Stimulated activated CD8-positive, alpha-beta memory T cell treated with anti-CD3 and anti-CD28 coated beads, Interleukin-12 subunit alpha, Interleukin-12 subunit beta, amount 100 ng/mL, for 1 hour (primary cell): ENCODE results near the gene IMPA2.

Experiments
- DNase-seq: peaks from one replicate; pipeline ENCODE4 v3.0.0-alpha.2; 2020; ENCODE audit warnings: low read depth

The IMPA2 gene

DNA sequence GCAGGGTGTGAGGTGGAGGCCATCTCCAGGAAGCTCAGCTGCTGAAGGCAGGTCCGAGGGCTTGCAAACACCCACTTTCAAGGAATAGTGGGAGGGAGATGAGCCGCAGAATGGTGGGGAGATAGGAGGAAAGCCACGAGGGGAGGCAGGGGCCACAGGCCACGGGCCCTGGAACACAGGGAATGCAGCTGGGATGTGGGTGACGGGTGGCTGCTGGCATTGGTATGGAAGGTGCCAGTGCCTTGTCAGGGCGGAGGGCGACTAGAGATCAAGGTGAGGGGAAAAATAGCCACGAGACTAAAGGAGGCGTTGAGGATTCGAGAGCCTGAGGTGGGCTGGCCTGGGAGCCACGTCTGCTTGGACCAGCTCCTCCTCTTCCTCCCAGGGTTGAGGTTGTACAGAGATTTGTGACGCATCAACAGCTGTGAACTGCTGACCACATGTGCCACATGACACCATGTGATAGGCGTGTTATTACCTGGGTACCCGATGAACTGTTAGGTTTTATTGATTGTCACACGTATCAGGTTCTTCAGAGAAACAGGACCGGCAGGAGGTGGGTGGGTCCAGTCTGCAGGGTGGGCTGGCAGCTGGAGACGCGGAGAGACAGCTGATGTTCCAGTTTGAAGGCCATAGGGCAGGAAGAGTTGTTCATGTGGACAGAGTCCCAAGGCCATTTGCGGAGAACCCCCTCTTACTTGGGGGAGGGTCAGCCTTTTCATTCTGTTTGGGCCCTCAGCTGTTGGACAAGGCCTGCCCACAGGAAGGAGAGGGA, 9.9 kb downstream of the IMPA2 start:
- no peak for DNase-seq

DNA sequence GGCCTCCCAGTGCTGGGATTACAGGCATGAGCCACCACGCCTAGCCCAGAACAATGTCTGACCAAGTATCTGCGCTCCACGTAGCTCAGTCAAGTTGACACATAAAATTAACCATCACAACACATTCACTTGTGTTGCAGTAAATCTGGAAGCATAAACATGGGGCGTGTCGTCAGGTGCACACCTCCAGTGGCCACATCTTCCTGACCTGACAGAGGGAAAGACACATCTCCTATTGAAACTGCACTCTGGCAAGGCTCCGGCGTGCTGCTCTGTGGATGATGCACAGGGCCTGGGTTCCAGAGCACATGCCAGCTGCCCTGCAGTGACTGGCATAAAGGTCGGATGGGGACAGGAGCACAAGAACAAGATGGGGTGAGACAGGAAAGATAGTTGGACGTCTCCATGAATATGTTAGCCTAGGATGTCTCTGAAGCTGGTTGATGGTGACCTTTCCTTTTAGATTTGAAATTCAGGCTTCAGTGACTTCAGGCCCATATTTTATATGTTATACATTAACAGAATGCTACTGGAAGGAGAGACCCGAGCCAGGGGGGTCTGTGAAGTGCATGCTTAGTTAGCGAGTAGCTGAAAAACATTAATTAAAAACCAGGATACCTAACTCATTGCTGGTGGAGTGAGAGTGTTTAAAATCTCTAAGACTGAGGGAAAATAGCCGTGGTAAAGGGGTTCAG, 10.9 kb downstream of the IMPA2 start:
- no peak for DNase-seq

GRCh38 chr18:11993264-11993916, 12.1 kb downstream of the IMPA2 start:
- DNase-seq = no peak

GRCh38 chr18:11994336-11994702, 13.0 kb downstream of the IMPA2 start:
- no peak for DNase-seq

DNA sequence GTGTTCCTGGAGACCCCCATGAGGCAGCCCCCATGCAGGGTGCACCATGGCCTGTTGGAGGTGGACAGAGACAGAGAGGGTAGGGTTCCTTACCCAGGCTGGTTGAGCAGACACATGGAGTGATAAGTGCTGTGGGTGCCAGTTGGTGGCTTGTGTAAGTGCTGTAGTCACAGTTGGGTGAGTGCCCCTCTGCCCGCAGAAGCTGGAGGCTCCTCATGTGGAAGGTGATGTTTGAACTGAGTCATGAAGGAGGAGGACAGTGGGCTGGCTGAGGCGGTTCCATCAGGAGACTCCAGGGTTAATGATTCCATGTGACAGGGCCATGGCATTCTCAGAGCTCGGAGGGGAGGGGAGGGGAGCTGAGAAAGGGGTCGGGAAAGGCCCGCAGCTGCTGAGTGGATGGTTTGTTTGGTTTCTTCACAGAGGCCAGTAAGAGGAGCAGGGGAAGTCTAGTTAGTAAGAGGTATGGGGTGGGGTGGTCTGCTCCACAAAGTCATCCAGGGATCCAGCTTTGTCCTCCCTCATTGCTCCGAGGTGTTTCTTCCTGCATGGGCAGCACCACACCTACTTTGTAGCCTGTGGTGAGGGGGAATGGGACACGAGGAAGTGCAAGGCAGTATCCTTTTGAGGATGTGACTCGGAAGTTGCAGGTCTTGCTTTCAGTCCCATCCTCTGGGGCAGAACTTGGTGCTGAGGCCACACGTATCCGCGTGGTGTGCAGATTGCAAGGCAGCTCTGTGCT, 13.6 kb downstream of the IMPA2 start:
- DNase-seq = no peak

DNA sequence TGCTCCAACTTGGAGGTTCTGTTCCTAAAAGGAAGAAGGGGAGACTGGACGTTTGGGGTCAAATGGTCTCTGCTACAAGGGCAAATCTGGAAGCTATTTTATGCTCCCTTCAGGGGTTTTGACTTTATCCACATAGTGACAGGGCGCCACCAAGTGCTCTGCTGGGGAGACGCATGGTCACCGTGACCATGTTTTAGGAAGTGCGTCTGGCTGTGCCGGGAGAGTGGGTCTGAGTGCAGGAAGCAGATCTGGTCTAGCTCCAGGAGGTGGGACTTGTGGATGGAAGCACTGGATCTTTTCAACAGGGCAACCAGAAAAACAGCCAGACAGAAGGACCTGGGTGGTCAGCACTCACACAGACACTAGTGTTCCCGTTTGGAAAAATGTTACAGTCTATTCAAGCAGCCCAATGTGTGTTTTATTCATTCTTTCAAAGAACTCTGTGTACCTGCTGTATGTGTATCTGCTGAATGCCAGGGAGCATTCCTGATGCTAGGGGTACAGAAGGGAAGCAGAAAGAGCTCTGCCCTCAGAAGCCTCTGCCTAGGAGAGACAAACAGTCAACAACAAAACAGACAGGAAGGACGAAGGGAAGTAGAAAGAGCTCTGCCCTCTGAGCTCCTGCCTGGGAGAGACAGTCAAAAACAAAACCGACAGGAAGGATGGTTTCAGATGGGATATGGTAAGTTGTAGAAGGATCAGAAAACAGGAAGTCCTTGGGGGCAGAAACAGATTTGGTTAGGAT, 14.3 kb downstream of the IMPA2 start:
- peak; percentile 42 for DNase-seq

GRCh38 chr18:11996190-11996754, 15.0 kb downstream of the IMPA2 start:
- DNase-seq = no peak

- no peak for DNase-seq
Measured at GRCh38 chr18:11996907-11997306, 15.6 kb downstream of the IMPA2 start.

DNA sequence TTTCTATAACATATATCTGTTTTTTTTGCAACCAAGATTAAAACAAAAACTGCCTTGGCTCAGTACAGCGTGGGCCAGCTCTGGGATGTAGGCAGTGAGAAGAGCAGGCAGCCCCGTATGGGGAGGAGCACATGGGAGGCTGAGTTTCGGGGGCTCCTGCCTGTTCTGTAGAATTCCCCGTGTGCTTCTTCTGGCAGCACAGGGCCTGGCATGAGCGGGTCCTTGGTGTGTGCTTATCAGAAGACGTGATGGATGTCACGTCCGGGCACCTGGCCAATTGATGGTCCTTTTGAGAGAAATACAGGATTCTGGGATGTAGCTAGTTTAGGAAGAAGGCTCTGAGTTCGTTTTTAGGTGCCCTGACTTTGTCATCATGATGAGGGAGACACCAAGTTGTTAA, 16.2 kb downstream of the IMPA2 start:
- no peak for DNase-seq

- DNase-seq = no peak
Measured at GRCh38 chr18:11998193-11998592, 16.9 kb downstream of the IMPA2 start.

GRCh38 chr18:11999429-11999828, 18.1 kb downstream of the IMPA2 start:
- no peak for DNase-seq

- DNase-seq = no peak
Measured at GRCh38 chr18:12000072-12000659, 18.9 kb downstream of the IMPA2 start.

DNA sequence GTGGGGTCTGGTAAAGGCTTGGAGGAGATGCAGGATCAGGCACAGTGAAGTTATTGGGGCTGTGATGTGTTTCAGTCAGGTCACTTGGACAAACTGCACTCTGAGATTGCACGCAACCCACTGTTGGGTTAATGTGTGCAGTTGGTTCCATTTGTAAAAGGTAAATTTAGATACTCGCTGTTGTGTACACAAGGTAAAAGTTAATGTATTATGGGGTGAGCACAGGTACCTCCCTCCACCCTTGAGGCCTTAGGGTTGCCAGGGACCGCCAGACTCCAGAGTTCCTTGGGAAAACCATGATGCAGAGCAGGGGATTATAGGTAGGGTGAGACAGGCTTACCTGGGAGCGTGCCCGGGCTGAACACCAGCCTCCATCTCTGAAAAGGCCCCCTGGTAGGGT, 20.1 kb downstream of the IMPA2 start:
- DNase-seq = no peak

DNA sequence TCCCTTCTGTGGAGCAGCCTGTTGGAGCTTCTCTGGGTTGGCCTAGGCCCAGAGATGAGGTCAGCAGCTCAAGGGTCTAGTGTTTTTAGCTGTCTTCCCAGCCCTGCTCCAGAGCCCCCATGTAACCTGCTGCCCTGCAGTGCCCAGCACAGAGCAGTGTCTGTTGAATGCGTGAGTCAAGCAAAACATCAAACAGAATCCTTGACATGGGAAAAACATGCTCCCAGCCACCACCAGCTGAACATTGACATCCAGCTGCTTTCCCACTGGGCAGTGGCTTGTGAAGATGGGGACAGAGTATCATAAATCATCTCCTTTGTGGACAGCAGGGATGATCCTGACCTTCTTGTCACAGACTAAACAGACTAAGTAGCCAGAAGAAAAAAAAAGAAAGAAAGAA, 22.6 kb downstream of the IMPA2 start:
- DNase-seq = no peak

GRCh38 chr18:12005538-12006487, 24.5 kb downstream of the IMPA2 start:
- DNase-seq = no peak

DNA sequence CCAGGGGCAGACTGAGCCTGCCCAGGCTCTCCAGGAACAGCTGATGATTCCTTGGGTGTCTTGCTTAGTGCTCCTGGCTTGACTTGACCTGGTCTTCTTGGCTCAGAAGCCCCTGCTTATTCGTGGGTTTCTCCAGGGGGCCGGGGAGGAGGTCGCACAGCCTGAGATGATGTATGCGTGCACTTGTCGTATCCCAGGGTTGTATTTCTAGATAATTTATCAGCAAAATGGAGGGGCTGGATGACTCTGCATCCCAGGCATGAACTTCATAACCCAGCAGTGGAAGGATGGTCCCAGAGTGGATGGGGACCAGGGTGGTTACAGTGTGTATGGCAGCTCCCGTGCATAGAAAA, 25.2 kb downstream of the IMPA2 start:
- no peak for DNase-seq

DNA sequence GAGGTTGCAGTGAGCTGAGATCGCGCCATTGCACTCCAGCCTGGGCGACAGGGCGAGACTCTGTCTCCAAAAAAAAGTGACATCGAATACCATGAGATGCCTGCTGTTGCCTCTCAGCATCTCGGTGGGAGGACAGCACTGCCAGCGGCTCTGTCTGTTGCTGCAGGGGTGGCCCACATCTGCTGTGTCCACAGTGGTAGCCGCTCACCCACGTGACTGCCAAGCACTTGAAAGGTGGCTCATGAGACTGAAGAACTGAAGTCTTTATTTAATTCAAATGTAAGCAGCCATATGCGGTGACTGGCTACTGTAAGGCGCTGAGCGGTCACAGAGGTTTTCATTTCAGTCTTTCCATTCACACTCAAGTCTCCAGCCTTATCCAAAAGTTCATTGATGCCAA, 25.8 kb downstream of the IMPA2 start:
- no peak for DNase-seq

DNA sequence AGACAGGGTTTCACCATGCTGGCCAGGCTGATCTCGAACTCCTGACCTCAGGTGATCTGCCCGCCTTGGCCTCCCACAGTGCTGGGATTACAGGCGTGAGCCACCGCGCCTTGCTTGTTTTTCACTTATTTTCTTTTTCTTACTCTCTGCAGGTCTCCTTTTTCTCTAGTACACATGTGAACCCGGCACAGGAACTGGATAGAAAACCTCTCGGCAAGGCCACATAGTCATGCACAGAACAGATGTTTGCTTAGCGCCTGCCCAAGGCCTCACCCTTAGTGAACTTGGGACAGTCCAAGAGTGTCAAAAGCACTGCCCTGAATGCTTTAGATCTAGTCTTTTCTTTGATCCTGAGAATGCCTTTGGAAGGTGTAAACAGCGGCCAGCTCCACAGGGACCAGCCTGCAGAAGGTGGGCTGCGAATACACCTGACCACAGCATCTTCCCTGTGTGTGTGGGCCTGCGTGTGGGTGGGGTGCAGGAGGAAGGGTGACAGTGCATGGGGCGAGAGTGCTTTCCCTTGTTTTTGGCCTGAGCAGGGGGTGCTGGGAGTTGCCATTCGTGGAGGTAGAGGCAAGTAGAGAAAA, 27.0 kb downstream of the IMPA2 start:
- no peak for DNase-seq

DNA sequence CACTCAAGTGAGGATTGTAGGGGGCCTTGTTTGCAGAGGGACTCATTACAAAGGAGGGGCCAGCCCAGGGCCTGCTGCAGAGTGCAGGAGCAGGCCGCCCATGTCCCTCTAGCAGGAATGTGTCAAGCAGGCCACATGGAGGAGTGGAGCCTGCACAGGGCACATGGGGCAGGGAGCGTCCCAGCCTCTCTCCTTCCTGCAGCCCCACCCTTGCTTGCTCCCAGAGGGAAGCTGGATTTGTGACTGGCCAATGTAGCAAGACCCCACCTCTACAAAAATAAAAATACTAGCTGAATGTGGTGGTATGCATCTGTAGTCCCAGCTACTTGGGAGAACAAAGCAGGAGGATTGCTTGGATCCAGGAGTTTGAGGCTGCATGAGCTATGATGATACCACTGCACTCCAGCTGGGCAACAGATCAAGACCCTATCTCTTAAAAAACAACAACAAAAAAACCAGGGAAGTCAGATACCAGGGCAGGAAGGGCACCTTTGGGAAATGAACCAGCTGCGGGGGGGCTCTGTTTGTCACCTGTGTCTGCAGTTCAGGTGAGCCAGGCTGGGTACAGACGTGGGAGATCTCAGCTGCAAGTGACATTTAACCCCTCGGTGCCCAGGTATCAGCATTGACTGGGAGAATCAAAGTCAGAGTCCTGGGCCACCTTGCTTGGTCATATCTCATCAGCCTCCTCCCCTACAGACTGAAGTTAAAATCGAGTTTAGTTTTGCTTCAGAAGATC, 27.7 kb downstream of the IMPA2 start:
- DNase-seq = no peak
